GM23338 (cell line): ENCODE results near the gene FAM20C. TPM values are rescaled to one million over a fixed set of nuclear protein-coding genes. Genes with fewer than 3 reads are reported as not detected.

ENCODE experiments used
- ATAC-seq: fragments of 200-7000 bp; cut with Tn5 transposase; 3 replicates; pipeline ENCODE4 v1.9.1; 2020
- DNase-seq: peaks from one replicate; pipeline ENCODE4 v3.0.0-alpha.2; 2015; ENCODE audit warnings: low spot score
- H2AFZ ChIP-seq: fragments of 200-600 bp; sonication (generic); 2 replicates; pipeline ENCODE4 v1.8.0; 2016; ENCODE audit warnings: antibody characterized with exemption, mild to moderate bottlenecking, moderate library complexity
- H3F3A ChIP-seq: fragments of 200-600 bp; sonication (generic); replicated peaks from 2 replicates; pipeline ENCODE4 v1.8.0; 2017; ENCODE audit warnings: antibody characterized with exemption, mixed run types, low read depth
- H3K27ac ChIP-seq: fragments of 200-600 bp; sonication (generic); 2 replicates; pipeline ENCODE4 v1.6.1; 2016; ENCODE audit warnings: low read depth
- H3K27me3 ChIP-seq: fragments of 200-600 bp; sonication (generic); 2 replicates; pipeline ENCODE4 v1.8.0; 2016; ENCODE audit warnings: mild to moderate bottlenecking, mixed run types, moderate library complexity; ENCODE audit not compliant: insufficient read depth
- H3K36me3 ChIP-seq: fragments of 200-600 bp; sonication (generic); 2 replicates; pipeline ENCODE4 v1.8.0; 2016; ENCODE audit warnings: mild to moderate bottlenecking; ENCODE audit not compliant: insufficient read depth
- H3K4me1 ChIP-seq: fragments of 200-600 bp; sonication (generic); 2 replicates; pipeline ENCODE4 v1.8.0; 2016; ENCODE audit warnings: mild to moderate bottlenecking, moderate library complexity; ENCODE audit not compliant: insufficient read depth
- H3K4me2 ChIP-seq: fragments of 200-600 bp; sonication (generic); 2 replicates; pipeline ENCODE4 v1.7.1; 2017; ENCODE audit warnings: mixed run types
- H3K4me3 ChIP-seq: fragments of 200-600 bp; sonication (generic); 2 replicates; pipeline ENCODE4 v1.6.1; 2016; ENCODE audit warnings: mixed run types
- H3K79me2 ChIP-seq: fragments of 200-600 bp; sonication (generic); replicated peaks from 2 replicates; pipeline ENCODE4 v1.8.0; 2017; ENCODE audit warnings: mild to moderate bottlenecking; ENCODE audit not compliant: insufficient read depth
- H3K9me2 ChIP-seq: fragments of 200-600 bp; sonication (generic); 2 replicates; pipeline ENCODE4 v1.8.0; 2017; ENCODE audit not compliant: insufficient read depth
- H4K20me1 ChIP-seq: fragments of 200-600 bp; sonication (generic); replicated peaks from 2 replicates; pipeline ENCODE4 v1.8.0; 2017; ENCODE audit warnings: mild to moderate bottlenecking; ENCODE audit not compliant: insufficient read depth
- H3K27ac Mint-ChIP-seq: 2 replicates; pipeline ENCODE4 v1.8.0; 2020; ENCODE audit warnings: inconsistent platforms, mild to moderate bottlenecking, moderate library complexity, mixed read lengths
- H3K27me3 Mint-ChIP-seq: 3 replicates; pipeline ENCODE4 v1.8.0; 2022; ENCODE audit warnings: low read depth, mild to moderate bottlenecking, moderate library complexity, mixed read lengths, inconsistent platforms; ENCODE audit not compliant: insufficient read depth, poor library complexity
- H3K36me3 Mint-ChIP-seq: 3 replicates; pipeline ENCODE4 v1.8.0; 2021; ENCODE audit warnings: low read depth, mild to moderate bottlenecking, inconsistent platforms, moderate library complexity, mixed read lengths
- H3K4me1 Mint-ChIP-seq: 3 replicates; pipeline ENCODE4 v1.8.0; 2020; ENCODE audit warnings: mild to moderate bottlenecking, inconsistent platforms, mixed read lengths
- H3K4me3 Mint-ChIP-seq: 3 replicates; pipeline ENCODE4 v1.8.0; 2021; ENCODE audit warnings: moderate library complexity, mild to moderate bottlenecking, inconsistent platforms, mixed read lengths
- H3K9me3 Mint-ChIP-seq: 3 replicates; pipeline ENCODE4 v1.8.0; 2020; ENCODE audit warnings: moderate library complexity, mild to moderate bottlenecking, inconsistent platforms, mixed read lengths
- CREB1 ChIP-seq: fragments of 250-450 bp; sonication (Bioruptor Pico); IDR thresholded peaks from 2 replicates; pipeline ENCODE4 v1.5.0; 2020; ENCODE audit warnings: low read depth, mild to moderate bottlenecking, moderate library complexity
- EZH2 ChIP-seq: fragments of 200-600 bp; sonication (generic); IDR thresholded peaks from one replicate; pipeline ENCODE4 v1.8.0; 2017; ENCODE audit warnings: antibody characterized with exemption, mild to moderate bottlenecking, low read depth; ENCODE audit not compliant: unreplicated experiment
- NANOG ChIP-seq: IDR thresholded peaks from 2 replicates; pipeline ENCODE4 v1.6.1; 2016; ENCODE audit warnings: antibody characterized with exemption, borderline replicate concordance
- STAT1 ChIP-seq: IDR thresholded peaks from one replicate; pipeline ENCODE4 v1.6.1; 2016; ENCODE audit warnings: antibody characterized with exemption; ENCODE audit not compliant: unreplicated experiment
- polyA plus RNA-seq: library from polyadenylated mRNA; unstranded; fragments of >200 nt; fragmentation: Nextera tagmentation; extraction: Ambion mirVana; gene quantifications from 2 replicates; pipeline ENCODE4 v1.2.1, GENCODE V29; 2016
- total RNA-seq: library from RNA; depleted of rRNA; stranded (reverse); fragments of >200 nt; shearing (Covaris generic); gene quantifications from 2 replicates; pipeline ENCODE4 v1.2.3, GENCODE V29; 2014
- TF ChIP-seq, protein P1 (sequence below): IDR thresholded peaks from one replicate; pipeline ENCODE4 v1.6.1; 2018; ENCODE audit warnings: antibody characterized with exemption; ENCODE audit not compliant: unreplicated experiment
- TF ChIP-seq, protein P2 (sequence below), 2 experiments: fragments of 200-600 bp in 1 of 2; sonication (generic) in 1 of 2; conservative IDR thresholded peaks; 2 replicates each; pipeline versions ENCODE4 v1.5.1 to v1.6.1; 2016 to 2017; ENCODE audit warnings: antibody characterized with exemption in 2 of 2, low read depth in 2 of 2, mild to moderate bottlenecking in 2 of 2, moderate library complexity in 1 of 2

FAM20C gene
- total and polyA plus RNA-seq, 2 experiments from 2014 or later: 7.6 to 24.8 TPM

DNA sequence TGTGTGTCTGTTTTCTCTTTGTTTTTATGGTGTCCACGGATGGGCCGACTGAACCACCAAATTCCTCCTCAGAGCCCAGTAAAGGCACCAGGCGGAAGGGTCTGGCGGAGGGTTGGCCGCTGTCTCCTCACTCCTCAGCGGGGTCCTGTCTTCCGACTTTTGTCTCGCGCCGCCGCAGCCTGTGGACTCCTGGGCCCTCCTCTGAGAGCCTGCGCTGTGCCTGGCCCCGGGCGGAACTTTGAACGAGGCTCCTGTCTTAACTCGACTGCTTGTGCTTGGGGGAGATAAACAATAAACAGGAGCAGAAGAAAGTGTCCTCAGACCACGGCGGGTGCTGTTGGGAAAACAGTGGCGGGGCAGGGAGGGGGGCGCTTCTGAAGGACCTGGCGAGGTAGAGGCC, 2.2 kb upstream of the FAM20C start:
- no peak for DNase-seq
- H3K36me3 Mint-ChIP-seq: peaks cover 14% of the 10 kb centered on the region
- Histone ChIP-seq H3K36me3 (no peaks in the 10 kb centered on the region), H3K4me1 (peaks cover 24% of the 10 kb centered on the region), H3F3A (peaks cover 10% of the 10 kb centered on the region; the same call in 1 of the 2 replicates), H3K4me3 (no peak overlapping the region), H3K27me3 (no peaks in the 10 kb centered on the region), H3K9me2 (no peaks in the 10 kb centered on the region), H4K20me1 (0 out of 2 replicates have a peak, but pooled peaks cover 4% of the 10 kb centered on the region), H3K27ac (no peak overlapping the region), H3K79me2 (peaks cover 19% of the 10 kb centered on the region), H3K4me2 (no peak overlapping the region), H2AFZ (no peak overlapping the region)
- no peak overlapping the region; the same call in 2 of the 3 replicates for H3K4me3 Mint-ChIP-seq
- ATAC-seq: no peak
- TF ChIP-seq STAT1 (no peak), EZH2 (no peak)
- TF ChIP-seq, protein P1, sequence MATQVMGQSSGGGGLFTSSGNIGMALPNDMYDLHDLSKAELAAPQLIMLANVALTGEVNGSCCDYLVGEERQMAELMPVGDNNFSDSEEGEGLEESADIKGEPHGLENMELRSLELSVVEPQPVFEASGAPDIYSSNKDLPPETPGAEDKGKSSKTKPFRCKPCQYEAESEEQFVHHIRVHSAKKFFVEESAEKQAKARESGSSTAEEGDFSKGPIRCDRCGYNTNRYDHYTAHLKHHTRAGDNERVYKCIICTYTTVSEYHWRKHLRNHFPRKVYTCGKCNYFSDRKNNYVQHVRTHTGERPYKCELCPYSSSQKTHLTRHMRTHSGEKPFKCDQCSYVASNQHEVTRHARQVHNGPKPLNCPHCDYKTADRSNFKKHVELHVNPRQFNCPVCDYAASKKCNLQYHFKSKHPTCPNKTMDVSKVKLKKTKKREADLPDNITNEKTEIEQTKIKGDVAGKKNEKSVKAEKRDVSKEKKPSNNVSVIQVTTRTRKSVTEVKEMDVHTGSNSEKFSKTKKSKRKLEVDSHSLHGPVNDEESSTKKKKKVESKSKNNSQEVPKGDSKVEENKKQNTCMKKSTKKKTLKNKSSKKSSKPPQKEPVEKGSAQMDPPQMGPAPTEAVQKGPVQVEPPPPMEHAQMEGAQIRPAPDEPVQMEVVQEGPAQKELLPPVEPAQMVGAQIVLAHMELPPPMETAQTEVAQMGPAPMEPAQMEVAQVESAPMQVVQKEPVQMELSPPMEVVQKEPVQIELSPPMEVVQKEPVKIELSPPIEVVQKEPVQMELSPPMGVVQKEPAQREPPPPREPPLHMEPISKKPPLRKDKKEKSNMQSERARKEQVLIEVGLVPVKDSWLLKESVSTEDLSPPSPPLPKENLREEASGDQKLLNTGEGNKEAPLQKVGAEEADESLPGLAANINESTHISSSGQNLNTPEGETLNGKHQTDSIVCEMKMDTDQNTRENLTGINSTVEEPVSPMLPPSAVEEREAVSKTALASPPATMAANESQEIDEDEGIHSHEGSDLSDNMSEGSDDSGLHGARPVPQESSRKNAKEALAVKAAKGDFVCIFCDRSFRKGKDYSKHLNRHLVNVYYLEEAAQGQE: no peak
- H3K27me3 Mint-ChIP-seq: peaks cover 26% of the 10 kb centered on the region
- H3K27ac Mint-ChIP-seq: no peak overlapping the region
- H3K9me3 Mint-ChIP-seq: 0 out of 3 replicates have a peak, but pooled peaks cover 5% of the 10 kb centered on the region
- peaks cover 56% of the 10 kb centered on the region for H3K4me1 Mint-ChIP-seq

DNA sequence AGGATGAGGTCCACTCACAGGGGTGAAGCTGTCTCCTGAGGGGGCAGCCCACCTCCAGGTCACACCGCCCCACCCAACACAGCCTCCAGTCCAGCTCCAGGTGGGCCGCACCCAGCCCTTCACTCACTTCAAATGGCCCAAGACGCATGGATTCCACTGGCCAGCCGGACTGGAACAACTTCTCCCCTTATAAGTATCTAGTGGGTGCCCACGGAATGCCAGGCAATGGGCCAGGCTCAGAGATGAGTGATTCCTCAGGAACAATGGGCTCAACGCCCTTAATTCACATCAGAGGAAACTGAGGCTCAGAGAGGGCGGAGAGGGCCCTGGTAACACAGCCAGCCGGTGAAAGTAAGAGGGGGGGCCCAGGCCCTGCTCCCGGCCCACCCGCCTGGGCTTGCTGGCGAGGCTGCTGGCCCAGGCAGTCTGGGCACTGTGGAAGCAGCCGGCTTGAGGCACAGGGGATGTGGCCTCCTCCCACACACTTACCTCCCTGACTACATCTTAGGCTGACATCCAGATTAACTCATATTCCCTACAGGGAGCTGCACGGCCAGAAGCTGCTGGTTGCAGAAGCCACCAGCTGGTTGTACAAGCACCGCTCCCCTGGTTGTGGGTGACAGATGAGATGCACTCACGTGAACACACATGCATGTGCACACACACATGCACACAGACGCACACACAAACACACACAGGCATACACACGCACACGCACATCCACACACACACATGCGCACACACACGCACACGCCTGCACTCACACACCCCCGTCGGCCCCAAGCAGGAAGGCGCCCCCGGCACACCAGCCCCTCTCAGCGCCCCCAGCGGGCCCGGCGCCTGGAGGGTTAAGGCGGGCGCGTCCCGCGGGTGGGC, 1.0 kb upstream of the FAM20C start:
- ATAC-seq: peak; percentile 3
- peaks cover 30% of the 10 kb centered on the region for H3K79me2 ChIP-seq
- peak overlapping the region; percentile 84 for H3K4me3 Mint-ChIP-seq
- H3K9me2 ChIP-seq: no peaks in the 10 kb centered on the region
- H4K20me1 ChIP-seq: 0 out of 2 replicates have a peak, but pooled peaks cover 4% of the 10 kb centered on the region
- H3K36me3 ChIP-seq: 0 out of 2 replicates have a peak, but pooled peaks cover 4% of the 10 kb centered on the region
- DNase-seq: no peak
- H2AFZ ChIP-seq: no peak overlapping the region
- peaks cover 25% of the 10 kb centered on the region for H3K36me3 Mint-ChIP-seq
- no peaks in the 10 kb centered on the region for H3K27me3 ChIP-seq
- peaks cover 24% of the 10 kb centered on the region for H3K4me1 ChIP-seq
- peak overlapping the region; percentile 65; the same call in 1 of the 2 replicates for H3K4me3 ChIP-seq
- TF ChIP-seq, protein P1: no peak
- TF ChIP-seq, protein P2, sequence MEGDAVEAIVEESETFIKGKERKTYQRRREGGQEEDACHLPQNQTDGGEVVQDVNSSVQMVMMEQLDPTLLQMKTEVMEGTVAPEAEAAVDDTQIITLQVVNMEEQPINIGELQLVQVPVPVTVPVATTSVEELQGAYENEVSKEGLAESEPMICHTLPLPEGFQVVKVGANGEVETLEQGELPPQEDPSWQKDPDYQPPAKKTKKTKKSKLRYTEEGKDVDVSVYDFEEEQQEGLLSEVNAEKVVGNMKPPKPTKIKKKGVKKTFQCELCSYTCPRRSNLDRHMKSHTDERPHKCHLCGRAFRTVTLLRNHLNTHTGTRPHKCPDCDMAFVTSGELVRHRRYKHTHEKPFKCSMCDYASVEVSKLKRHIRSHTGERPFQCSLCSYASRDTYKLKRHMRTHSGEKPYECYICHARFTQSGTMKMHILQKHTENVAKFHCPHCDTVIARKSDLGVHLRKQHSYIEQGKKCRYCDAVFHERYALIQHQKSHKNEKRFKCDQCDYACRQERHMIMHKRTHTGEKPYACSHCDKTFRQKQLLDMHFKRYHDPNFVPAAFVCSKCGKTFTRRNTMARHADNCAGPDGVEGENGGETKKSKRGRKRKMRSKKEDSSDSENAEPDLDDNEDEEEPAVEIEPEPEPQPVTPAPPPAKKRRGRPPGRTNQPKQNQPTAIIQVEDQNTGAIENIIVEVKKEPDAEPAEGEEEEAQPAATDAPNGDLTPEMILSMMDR (conservative IDR thresholded peaks at IDR 0.05; ENCODE audit: low read depth in 2 of 2): no peak
- TF ChIP-seq NANOG (no peak), CREB1 (no peak)
- H3K9me3 Mint-ChIP-seq: 0 out of 3 replicates have a peak, but pooled peaks cover 5% of the 10 kb centered on the region
- peaks cover 10% of the 10 kb centered on the region; the same call in 1 of the 2 replicates for H3F3A ChIP-seq
- peaks cover 32% of the 10 kb centered on the region for H3K27me3 Mint-ChIP-seq
- no peak overlapping the region for H3K27ac Mint-ChIP-seq
- peaks cover 65% of the 10 kb centered on the region for H3K4me1 Mint-ChIP-seq
- H3K4me2 ChIP-seq: peak overlapping the region; percentile 76; the same call in 1 of the 2 replicates
- no peak overlapping the region for H3K27ac ChIP-seq
